MCF 10A (cell line): ENCODE data around the gene DDX59. TPM values are rescaled to one million over a fixed set of nuclear protein-coding genes. Genes with fewer than 3 reads are reported as not detected.

Experiments used
- BruUV-seq: library from RNA; stranded (reverse); fragments of 400-500 nt; replicated peaks from 2 replicates; lab custom pipeline; 2021; lab: Mats Ljungman, UMichigan
- CTCF ChIA-PET: fragments of 300-600 bp; sonication (Branson Sonifier 250); formaldehyde crosslinking; extraction: SDS; loops from one replicate; lab custom pipeline; 2021; ENCODE audit warnings: antibody characterized with exemption, inconsistent platforms; lab: Yijun Ruan, JAX
- POLR2A ChIA-PET: fragments of 300-600, 350-650 bp; sonication (Branson Sonifier 250); formaldehyde crosslinking; extraction: SDS; loops from one replicate; lab custom pipeline; 2020; ENCODE audit warnings: antibody characterized with exemption, inconsistent platforms; lab: Yijun Ruan, JAX
- DNase-seq: peaks from one replicate; pipeline ENCODE4 v3.0.0-alpha.2; 2018; ENCODE audit not compliant: unreplicated experiment
- H3K27ac Mint-ChIP-seq: one replicate; pipeline ENCODE4 v1.8.0; 2022; ENCODE audit warnings: mild to moderate bottlenecking, low read depth, mixed read lengths; ENCODE audit not compliant: unreplicated experiment
- H3K27me3 Mint-ChIP-seq: one replicate; pipeline ENCODE4 v1.8.0; 2022; ENCODE audit warnings: mixed read lengths; ENCODE audit not compliant: insufficient read depth, unreplicated experiment
- H3K36me3 Mint-ChIP-seq: one replicate; pipeline ENCODE4 v1.8.0; 2022; ENCODE audit warnings: mild to moderate bottlenecking, moderate library complexity, mixed read lengths; ENCODE audit not compliant: insufficient read depth, unreplicated experiment
- H3K4me1 Mint-ChIP-seq: one replicate; pipeline ENCODE4 v1.8.0; 2022; ENCODE audit warnings: mixed read lengths; ENCODE audit not compliant: insufficient read depth, unreplicated experiment
- H3K4me3 Mint-ChIP-seq: one replicate; pipeline ENCODE4 v1.8.0; 2022; ENCODE audit warnings: mild to moderate bottlenecking, moderate library complexity, mixed read lengths; ENCODE audit not compliant: unreplicated experiment
- H3K9me3 Mint-ChIP-seq: one replicate; pipeline ENCODE4 v1.8.0; 2022; ENCODE audit warnings: mixed read lengths; ENCODE audit not compliant: unreplicated experiment
- intact Hi-C: fragments of 100-400 bp; cut with micrococcal nuclease; formaldehyde crosslinking; loops from 2 replicates; pipeline ENCODE4 v1.14.1; 2022
- total RNA-seq: library from RNA; stranded (reverse); gene quantifications from 2 replicates; pipeline ENCODE4 v1.2.3, GENCODE V29; 2022
- TF ChIP-seq, protein P1 (sequence below): fragments of 200-600 bp; IDR thresholded peaks from one replicate; pipeline ENCODE4 v1.8.0; 2022; ENCODE audit warnings: antibody characterized with exemption, mild to moderate bottlenecking; ENCODE audit not compliant: unreplicated experiment

The DDX59 gene
- total RNA-seq, 1 experiment from 2014 or later, result 50.7 TPM

DNA sequence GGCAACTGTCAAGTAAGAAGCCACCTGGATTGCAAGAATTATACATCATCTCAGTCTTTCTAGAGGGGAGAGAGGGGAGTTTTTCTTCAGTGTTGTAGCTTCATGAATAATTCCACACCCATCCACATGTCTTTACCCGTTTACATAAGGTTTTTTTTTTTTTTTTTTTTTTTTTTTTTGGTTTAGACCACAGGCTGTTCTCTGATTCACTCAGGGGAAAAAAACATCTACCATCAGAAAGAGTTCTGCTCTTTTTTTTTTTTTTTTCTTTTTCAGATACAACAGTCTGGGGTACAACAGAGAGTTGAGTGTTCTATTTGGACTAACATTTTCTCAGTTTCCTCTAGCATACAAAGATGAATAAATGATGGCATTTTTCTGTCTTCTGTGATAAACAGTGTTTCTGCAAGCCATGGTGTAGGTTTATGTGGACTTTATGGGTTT, 44.3 kb downstream of the DDX59 start:
- Mint-ChIP-seq H3K27me3 (no peaks in the 10 kb centered on the region), H3K4me3 (no peak overlapping the region), H3K9me3 (no peaks in the 10 kb centered on the region), H3K36me3 (no peaks in the 10 kb centered on the region), H3K4me1 (peaks cover 10% of the 10 kb centered on the region), H3K27ac (peak overlapping the region; percentile 65)
- intact Hi-C loops, result loop anchor here (1.0 kb wide), 2 partner anchors 44 to 212 kb away; partner anchors contain the start of gene DDX59
- CTCF ChIA-PET, result interaction anchor here (0.6 to 5.6 kb wide), 18 partner anchors 9 to 304 kb away, joined by 3 to 84 read pairs (median 4); partner anchors contain the start of gene CAMSAP2
- POLR2A ChIA-PET, result interaction anchor here (0.6 to 5.1 kb wide), 25 partner anchors 9 to 269 kb away, joined by 3 to 59 read pairs (median 5); partner anchors contain the start of genes CAMSAP2, DDX59 and INAVA
- BruUV-seq, result no TSS peak
- DNase-seq, result peak; percentile 30
- TF ChIP-seq, protein P1, sequence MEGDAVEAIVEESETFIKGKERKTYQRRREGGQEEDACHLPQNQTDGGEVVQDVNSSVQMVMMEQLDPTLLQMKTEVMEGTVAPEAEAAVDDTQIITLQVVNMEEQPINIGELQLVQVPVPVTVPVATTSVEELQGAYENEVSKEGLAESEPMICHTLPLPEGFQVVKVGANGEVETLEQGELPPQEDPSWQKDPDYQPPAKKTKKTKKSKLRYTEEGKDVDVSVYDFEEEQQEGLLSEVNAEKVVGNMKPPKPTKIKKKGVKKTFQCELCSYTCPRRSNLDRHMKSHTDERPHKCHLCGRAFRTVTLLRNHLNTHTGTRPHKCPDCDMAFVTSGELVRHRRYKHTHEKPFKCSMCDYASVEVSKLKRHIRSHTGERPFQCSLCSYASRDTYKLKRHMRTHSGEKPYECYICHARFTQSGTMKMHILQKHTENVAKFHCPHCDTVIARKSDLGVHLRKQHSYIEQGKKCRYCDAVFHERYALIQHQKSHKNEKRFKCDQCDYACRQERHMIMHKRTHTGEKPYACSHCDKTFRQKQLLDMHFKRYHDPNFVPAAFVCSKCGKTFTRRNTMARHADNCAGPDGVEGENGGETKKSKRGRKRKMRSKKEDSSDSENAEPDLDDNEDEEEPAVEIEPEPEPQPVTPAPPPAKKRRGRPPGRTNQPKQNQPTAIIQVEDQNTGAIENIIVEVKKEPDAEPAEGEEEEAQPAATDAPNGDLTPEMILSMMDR, result no peak

DNA sequence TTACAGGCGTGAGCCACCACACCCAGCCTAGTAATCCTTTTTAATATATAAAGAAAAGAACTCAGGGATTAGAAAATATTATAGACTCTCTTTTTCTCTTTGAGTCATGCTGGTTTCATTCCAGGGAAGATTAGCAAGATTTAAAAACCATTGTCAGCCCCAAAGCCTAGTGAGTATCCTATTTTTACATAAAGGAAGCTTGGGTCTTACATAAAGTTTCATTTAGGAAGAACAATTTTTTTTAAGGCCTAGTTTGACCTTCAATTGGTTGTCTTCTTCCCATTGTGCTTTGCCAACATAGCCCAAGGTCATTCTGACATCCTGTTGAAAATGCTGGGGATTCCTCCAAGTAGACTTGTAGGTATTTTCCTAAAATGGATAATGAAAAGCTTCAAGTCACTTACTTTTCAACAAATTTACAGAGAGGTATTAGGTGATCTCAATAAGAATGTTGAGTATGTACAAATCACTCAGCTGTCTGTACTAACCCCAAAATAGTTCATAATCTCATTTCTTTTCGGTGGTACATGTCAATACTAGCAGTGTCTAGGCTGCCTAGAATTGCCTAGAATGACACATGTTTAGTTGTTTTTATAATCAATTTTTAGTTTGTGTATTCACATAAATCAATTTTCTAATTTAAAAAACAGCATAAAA, 44.9 kb downstream of the DDX59 start:
- CTCF ChIA-PET, result interaction anchor here (0.6 to 5.6 kb wide), 19 partner anchors 9 to 303 kb away, joined by 3 to 84 read pairs (median 5); partner anchors contain the start of gene CAMSAP2
- H3K4me3 Mint-ChIP-seq, result no peak overlapping the region
- peak overlapping the region; percentile 65 for H3K27ac Mint-ChIP-seq
- BruUV-seq, result no TSS peak
- TF ChIP-seq, protein P1, result no peak
- H3K9me3 Mint-ChIP-seq, result no peaks in the 10 kb centered on the region
- peaks cover 13% of the 10 kb centered on the region for H3K4me1 Mint-ChIP-seq
- H3K36me3 Mint-ChIP-seq, result no peaks in the 10 kb centered on the region
- intact Hi-C loops, result loop anchor here (1.0 to 5.0 kb wide), 3 partner anchors 44 to 347 kb away; partner anchors contain the start of gene DDX59
- peak; percentile 17 for DNase-seq
- POLR2A ChIA-PET, result interaction anchor here (0.6 to 5.1 kb wide), 29 partner anchors 9 to 270 kb away, joined by 3 to 59 read pairs (median 5); partner anchors contain the start of genes CAMSAP2, DDX59 and INAVA
- no peaks in the 10 kb centered on the region for H3K27me3 Mint-ChIP-seq

DNA sequence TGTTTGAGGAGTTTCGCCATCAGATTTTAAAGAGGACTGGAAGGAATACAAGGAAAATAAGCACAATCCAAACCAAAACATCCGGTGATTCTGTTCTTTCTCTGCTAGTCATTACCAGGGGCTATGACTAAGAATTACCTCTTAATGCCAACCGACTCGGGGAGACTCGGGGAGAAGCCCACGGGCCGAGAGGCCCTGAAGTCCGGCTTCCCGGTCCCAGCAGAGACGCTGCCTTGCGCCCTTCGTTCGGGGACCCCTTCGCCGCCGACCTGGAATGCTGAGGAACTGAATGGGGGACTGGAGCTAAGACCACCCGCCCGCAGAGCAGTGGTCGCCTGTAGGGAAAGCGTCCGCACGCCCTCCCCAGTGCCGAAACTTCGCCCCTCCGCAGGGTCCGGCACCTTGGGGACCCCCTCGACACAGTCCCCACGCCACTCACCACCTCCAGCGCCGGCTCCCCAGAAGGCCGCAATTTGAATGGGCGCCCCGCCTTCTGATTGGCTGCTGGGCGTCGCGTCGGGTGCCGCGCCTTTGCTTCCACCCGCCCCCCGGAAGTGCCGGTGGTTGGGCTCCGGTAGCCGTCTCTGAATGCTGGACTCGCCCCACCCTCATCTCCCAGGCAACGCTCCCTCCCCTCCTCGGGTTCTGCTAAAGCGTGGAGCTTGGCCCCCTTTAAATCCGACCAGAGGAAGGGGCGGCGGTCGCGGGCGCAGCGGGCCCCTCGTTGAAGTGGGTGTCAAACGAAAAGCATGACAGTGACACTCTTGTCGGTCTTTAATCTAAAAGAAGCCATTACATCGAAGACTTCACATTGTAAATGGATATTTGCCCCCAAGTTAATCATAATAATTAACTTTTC, 49.2 kb downstream of the DDX59 start, which contains the start of gene KIF14:
Gene KIF14 (minus strand): TSS at position 479 of the 859 bp plus-strand sequence. CDS start 2,028 bp downstream, outside the sequence.
- POLR2A ChIA-PET, result interaction anchor here (0.6 to 5.5 kb wide), 28 partner anchors 9 to 420 kb away, joined by 3 to 92 read pairs (median 4); partner anchors contain the start of genes CAMSAP2 and DDX59
- H3K4me1 Mint-ChIP-seq, result peaks cover 48% of the 10 kb centered on the region

More for the DNA sequence above, 49.2 kb downstream of the DDX59 start, which contains the start of gene KIF14:
- peak; percentile 99 for DNase-seq
- CTCF ChIA-PET, result interaction anchor here (0.6 to 5.6 kb wide), 20 partner anchors 9 to 497 kb away, joined by 3 to 108 read pairs (median 12); partner anchors contain the start of genes CAMSAP2 and DDX59
- Mint-ChIP-seq H3K9me3 (no peaks in the 10 kb centered on the region), H3K4me3 (peak within 1 kb of the TSS; percentile 96), H3K27ac (peak within 1 kb of the TSS; percentile 97), H3K27me3 (no peaks in the 10 kb centered on the region), H3K36me3 (peaks cover 5% of the 10 kb centered on the region)
- BruUV-seq, result TSS peak; percentile 56
- TF ChIP-seq, protein P1, result no peak
- intact Hi-C loops, result loop anchor here (1.0 to 5.0 kb wide), 2 partner anchors 352 to 494 kb away; no protein-coding TSS in a partner anchor
